HEK293T (cell line): Measurements from ENCODE around the gene FAM222B.

Source experiments
- CTCF ChIA-PET: fragments of 350-600 bp; formaldehyde crosslinking; extraction: SDS; loops from one replicate; lab custom pipeline; 2021; ENCODE audit warnings: antibody characterized with exemption, inconsistent platforms; lab: Yijun Ruan, JAX
- POLR2A ChIA-PET: fragments of 350-600 bp; formaldehyde crosslinking; extraction: SDS; loops from one replicate; lab custom pipeline; 2020; ENCODE audit warnings: antibody characterized with exemption, inconsistent platforms; lab: Yijun Ruan, JAX
- DNase-seq: peaks from one replicate; pipeline ENCODE4 v3.0.0; 2012; ENCODE audit warnings: mixed read lengths; ENCODE audit errors: extremely low spot score
- ARNT ChIP-seq: fragments of 450-650 bp; IDR thresholded peaks from 2 replicates; pipeline ENCODE4 v1.6.1; 2017; ENCODE audit warnings: mild to moderate bottlenecking
- BHLHE40 ChIP-seq: fragments of 450-650 bp; IDR thresholded peaks from 2 replicates; pipeline ENCODE4 v1.6.1; 2016; ENCODE audit warnings: mild to moderate bottlenecking, moderate library complexity, borderline replicate concordance
- CTBP1 ChIP-seq: fragments of 450-650 bp; IDR thresholded peaks from 2 replicates; pipeline ENCODE4 v1.6.1; 2016; ENCODE audit warnings: borderline replicate concordance
- ELF4 ChIP-seq: fragments of 450-650 bp; IDR thresholded peaks from 2 replicates; pipeline ENCODE4 v1.6.1; 2017; ENCODE audit warnings: antibody characterized with exemption
- FOXA1 ChIP-seq: fragments of 450-650 bp; IDR thresholded peaks from 2 replicates; pipeline ENCODE4 v1.6.1; 2016; ENCODE audit warnings: mild to moderate bottlenecking
- FOXK2 ChIP-seq: fragments of 450-650 bp; IDR thresholded peaks from 2 replicates; pipeline ENCODE4 v1.6.1; 2016; ENCODE audit warnings: mild to moderate bottlenecking
- FOXM1 ChIP-seq: fragments of 450-650 bp; IDR thresholded peaks from 2 replicates; pipeline ENCODE4 v1.6.1; 2017; ENCODE audit warnings: mild to moderate bottlenecking, borderline replicate concordance
- HDGF ChIP-seq: fragments of 450-650 bp; IDR thresholded peaks from 2 replicates; pipeline ENCODE4 v1.6.1; 2017; ENCODE audit warnings: antibody characterized with exemption, borderline replicate concordance
- L3MBTL2 ChIP-seq: fragments of 450-650 bp; conservative IDR thresholded peaks from 2 replicates; pipeline ENCODE4 v1.6.1; 2016; ENCODE audit warnings: mild to moderate bottlenecking
- LEF1 ChIP-seq: fragments of 450-650 bp; IDR thresholded peaks from 2 replicates; pipeline ENCODE4 v1.6.1; 2017; ENCODE audit warnings: mild to moderate bottlenecking, borderline replicate concordance
- NFRKB ChIP-seq: fragments of 450-650 bp; IDR thresholded peaks from 2 replicates; pipeline ENCODE4 v1.6.1; 2016; ENCODE audit warnings: mild to moderate bottlenecking, moderate library complexity
- SP1 ChIP-seq: fragments of 450-650 bp; IDR thresholded peaks from 2 replicates; pipeline ENCODE4 v1.6.1; 2017
- SUZ12 ChIP-seq: fragments of 450-650 bp; IDR thresholded peaks from 2 replicates; pipeline ENCODE4 v1.6.1; 2016; ENCODE audit warnings: mild to moderate bottlenecking
- TARDBP ChIP-seq: fragments of 450-650 bp; IDR thresholded peaks from 2 replicates; pipeline ENCODE4 v1.6.1; 2016
- ZNF384 ChIP-seq: fragments of 450-650 bp; IDR thresholded peaks from 2 replicates; pipeline ENCODE4 v1.6.1; 2016
- TF ChIP-seq, protein P1 (sequence below): fragments of 450-650 bp; IDR thresholded peaks from 2 replicates; pipeline ENCODE4 v1.6.1; 2016

Gene FAM222B

GRCh38 chr17:28744104-28744971 is 98.3 kb downstream of the FAM222B start:
- DNase-seq = no peak
- CTCF ChIA-PET = interaction anchor here (0.6 to 9.3 kb wide), 5 partner anchors 17 to 104 kb away, joined by 3 to 185 read pairs (median 4); partner anchors contain the start of genes NEK8 and TLCD1
- TF ChIP-seq FOXA1 (no peak), L3MBTL2 (peak; percentile 60; the same call in 1 of the 2 replicates), SP1 (no peak)
- POLR2A ChIA-PET = interaction anchor here (0.9 to 17.2 kb wide), 12 partner anchors 9 to 166 kb away, joined by 3 to 409 read pairs (median 4); partner anchors contain the start of genes BLTP2, NEK8, RPL23A and TLCD1

- no peak for TF ChIP-seq TARDBP
- peak; percentile 52; the same call in 1 of the 2 replicates for TF ChIP-seq FOXM1
- TF ChIP-seq ARNT = peak; percentile 63; the same call in 1 of the 2 replicates
- ChIA-PET CTCF (interaction anchor here (1.2 to 1.7 kb wide), 3 partner anchors 15 to 20 kb away, joined by 4 to 19 read pairs (median 7); partner anchors contain the start of genes NEK8 and TLCD1), POLR2A (interaction anchor here (0.9 to 17.2 kb wide), 8 partner anchors 8 to 100 kb away, joined by 3 to 409 read pairs (median 4); partner anchors contain the start of genes BLTP2, FAM222B, NEK8 and RPL23A)
- peak; percentile 75 for DNase-seq
Observed at GRCh38 chr17:28743243-28744103, 99.1 kb downstream of the FAM222B start, which contains the start of gene TRAF4. TSS of gene TRAF4 (plus strand) at chr17:28744011. CDS start at chr17:28744113, 102 bp downstream.

DNA sequence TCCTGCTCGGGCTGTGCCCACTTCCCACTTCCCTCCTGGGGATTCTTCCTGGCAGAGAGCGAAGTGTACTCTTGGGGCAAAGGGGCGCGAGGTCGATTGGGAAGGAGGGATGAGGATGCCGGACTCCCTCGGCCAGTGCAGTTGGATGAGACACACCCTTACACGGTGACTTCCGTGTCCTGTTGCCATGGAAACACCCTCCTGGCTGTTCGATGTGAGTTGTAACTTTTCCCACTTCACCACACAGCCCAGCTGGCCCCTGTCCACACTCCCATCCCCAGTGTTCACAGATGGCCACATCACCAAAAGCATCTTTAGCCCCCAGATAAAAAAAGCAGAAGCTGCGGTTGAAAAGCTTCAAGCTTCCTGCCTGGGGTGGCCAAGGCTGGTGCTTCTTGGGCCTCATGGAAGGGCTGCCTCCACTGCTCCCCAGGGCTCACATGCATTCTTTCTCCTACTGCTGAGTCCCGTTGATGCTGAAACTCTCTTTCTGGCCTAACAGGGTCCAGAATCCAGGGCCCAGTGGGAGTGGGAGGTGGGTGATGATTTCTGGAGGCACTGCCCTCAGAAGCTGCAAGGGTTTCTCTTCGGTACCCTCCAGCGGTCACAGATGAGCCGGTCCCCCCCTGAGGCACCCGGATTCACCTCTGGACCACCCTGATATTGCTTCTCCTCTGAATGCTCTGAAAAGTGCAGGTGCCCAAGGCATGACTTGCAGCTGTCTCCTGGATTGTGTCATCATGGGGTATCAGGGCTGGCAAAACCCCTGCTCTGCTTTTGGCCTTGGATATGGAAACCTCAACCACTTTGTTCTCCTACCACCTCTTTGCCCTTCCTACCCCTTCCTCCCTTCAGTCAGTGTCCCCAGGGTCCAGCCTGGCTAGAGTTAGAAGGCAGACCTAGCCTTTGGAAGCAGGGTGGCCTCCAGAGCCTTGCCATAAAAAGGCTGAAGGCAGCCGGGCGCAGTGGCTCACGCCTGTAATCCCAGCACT is 100.9 kb downstream of the FAM222B start:
- TF ChIP-seq TARDBP (no peak), CTBP1 (no peak), LEF1 (no peak), BHLHE40 (no peak), NFRKB (no peak), ZNF384 (no peak), HDGF (no peak), L3MBTL2 (no peak), FOXK2 (no peak), SUZ12 (no peak), FOXM1 (no peak), ELF4 (no peak), SP1 (no peak), FOXA1 (no peak), ARNT (no peak)
- TF ChIP-seq, protein P1, sequence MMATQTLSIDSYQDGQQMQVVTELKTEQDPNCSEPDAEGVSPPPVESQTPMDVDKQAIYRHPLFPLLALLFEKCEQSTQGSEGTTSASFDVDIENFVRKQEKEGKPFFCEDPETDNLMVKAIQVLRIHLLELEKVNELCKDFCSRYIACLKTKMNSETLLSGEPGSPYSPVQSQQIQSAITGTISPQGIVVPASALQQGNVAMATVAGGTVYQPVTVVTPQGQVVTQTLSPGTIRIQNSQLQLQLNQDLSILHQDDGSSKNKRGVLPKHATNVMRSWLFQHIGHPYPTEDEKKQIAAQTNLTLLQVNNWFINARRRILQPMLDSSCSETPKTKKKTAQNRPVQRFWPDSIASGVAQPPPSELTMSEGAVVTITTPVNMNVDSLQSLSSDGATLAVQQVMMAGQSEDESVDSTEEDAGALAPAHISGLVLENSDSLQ = no peak
- no peak for DNase-seq
- POLR2A ChIA-PET = interaction anchor here (1.0 to 17.2 kb wide), 3 partner anchors 8 to 22 kb away, joined by 4 to 409 read pairs (median 5); partner anchors contain the start of genes NEK8, RPL23A and TLCD1
- CTCF ChIA-PET = interaction anchor here (0.6 to 2.2 kb wide), 3 partner anchors 14 to 185 kb away, joined by 3 to 12 read pairs (median 7); no protein-coding TSS in a partner anchor

DNA sequence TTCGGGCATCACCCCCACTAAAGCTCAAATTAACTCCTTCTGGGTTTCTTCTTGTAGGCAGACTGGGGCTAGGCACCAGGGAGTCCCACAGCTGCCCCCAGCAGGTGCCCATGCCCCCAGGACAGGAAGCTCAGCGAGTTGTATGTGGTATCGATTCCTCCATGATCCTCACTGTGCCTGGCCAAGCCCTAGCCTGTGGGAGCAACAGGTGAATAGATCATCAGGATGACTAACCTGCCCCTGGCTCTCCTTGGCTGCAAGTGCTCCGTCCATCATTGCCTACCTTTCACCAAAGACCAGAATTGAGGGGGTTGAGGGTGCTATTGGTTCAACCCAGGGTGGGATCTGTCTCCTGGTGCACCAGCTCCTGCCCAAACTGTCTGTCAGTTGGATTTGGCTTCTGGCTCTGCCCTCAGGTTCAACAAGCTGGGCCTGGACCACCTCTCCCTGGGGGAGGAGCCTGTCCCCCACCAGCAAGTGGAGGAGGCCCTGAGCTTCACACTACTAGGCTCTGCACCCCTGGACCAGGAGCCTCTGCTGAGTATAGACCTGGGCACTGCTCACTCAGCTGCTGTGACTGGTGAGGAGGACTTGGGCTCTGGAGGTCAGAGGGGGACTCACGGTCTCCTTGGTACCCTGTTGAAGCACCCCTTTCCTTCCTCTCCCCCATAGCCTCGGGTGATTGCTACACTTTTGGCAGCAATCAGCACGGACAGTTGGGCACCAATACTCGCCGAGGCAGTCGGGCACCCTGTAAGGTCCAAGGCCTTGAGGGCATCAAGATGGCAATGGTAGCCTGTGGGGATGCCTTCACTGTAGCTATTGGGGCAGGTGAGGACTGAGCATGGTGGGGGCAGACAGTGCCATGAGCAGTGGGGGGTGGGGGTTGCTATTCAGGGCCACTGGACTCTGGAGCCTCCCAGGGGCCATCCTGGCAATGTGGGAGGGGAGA is 101.9 kb downstream of the FAM222B start:
- no peak for TF ChIP-seq FOXK2
- TF ChIP-seq SUZ12 = no peak
- TF ChIP-seq L3MBTL2 = no peak
- TF ChIP-seq, protein P1 = no peak
- no peak for TF ChIP-seq ARNT
- no peak for TF ChIP-seq FOXM1
- TF ChIP-seq TARDBP = no peak
- TF ChIP-seq FOXA1 = no peak
- no peak for TF ChIP-seq ZNF384
- no peak for TF ChIP-seq LEF1
- TF ChIP-seq ELF4 = no peak
- no peak for TF ChIP-seq NFRKB
- ChIA-PET CTCF (interaction anchor here (0.6 to 2.2 kb wide), 2 partner anchors 13 to 186 kb away, joined by 3 to 12 read pairs; no protein-coding TSS in a partner anchor), POLR2A (interaction anchor here (1.0 to 17.2 kb wide), 3 partner anchors 9 to 21 kb away, joined by 4 to 409 read pairs (median 5); partner anchors contain the start of genes NEK8, RPL23A and TLCD1)
- DNase-seq = no peak
